Thyroid gland (tissue), 4 donors: ENCODE measurements around the gene PINK1.

ENCODE experiments used
- POLR2A ChIP-seq, 2 donors: fragments of 450-650 bp; IDR thresholded peaks; one replicate each; pipeline ENCODE4 v1.6.1; 2017; ENCODE audit warnings: antibody characterized with exemption in 2 of 2, mild to moderate bottlenecking in 2 of 2, moderate library complexity in 1 of 2
- TF ChIP-seq, protein P1 (sequence below), 6 experiments: fragments of 200-600 bp in 3 of 6; fragments of 450-650 bp in 3 of 6; sonication (generic) in 3 of 6; IDR thresholded peaks; one replicate each; pipeline ENCODE4 v1.5.1; 2016 to 2019; ENCODE audit warnings: antibody characterized with exemption in 6 of 6, mild to moderate bottlenecking in 2 of 6, inconsistent platforms in 1 of 6, moderate library complexity in 1 of 6

DNA sequence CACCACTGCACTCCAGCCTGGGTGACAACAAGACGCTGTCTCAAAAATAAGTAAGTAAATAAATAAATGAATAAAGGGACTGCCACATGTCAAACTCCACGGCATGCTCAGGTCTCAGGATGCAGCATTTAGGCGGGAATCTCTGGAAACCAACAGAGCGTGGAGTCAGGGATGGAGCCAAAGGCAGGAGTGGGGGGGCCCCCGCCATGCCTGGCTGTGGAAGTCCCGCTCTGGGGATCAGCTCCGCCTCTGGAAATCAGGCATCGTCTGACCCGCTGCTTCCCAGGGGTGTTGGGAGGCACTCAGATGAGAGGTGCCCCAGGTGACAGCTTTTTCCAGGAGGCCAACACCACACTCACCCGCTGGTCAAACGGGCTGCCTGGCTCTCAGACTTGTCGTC, 64.3 kb downstream of the PINK1 start:
- TF ChIP-seq, protein P1, sequence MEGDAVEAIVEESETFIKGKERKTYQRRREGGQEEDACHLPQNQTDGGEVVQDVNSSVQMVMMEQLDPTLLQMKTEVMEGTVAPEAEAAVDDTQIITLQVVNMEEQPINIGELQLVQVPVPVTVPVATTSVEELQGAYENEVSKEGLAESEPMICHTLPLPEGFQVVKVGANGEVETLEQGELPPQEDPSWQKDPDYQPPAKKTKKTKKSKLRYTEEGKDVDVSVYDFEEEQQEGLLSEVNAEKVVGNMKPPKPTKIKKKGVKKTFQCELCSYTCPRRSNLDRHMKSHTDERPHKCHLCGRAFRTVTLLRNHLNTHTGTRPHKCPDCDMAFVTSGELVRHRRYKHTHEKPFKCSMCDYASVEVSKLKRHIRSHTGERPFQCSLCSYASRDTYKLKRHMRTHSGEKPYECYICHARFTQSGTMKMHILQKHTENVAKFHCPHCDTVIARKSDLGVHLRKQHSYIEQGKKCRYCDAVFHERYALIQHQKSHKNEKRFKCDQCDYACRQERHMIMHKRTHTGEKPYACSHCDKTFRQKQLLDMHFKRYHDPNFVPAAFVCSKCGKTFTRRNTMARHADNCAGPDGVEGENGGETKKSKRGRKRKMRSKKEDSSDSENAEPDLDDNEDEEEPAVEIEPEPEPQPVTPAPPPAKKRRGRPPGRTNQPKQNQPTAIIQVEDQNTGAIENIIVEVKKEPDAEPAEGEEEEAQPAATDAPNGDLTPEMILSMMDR (IDR thresholded peaks at IDR 0.05) = no peak
- no peak for TF ChIP-seq POLR2A (IDR thresholded peaks at IDR 0.05)
